MCF 10A (cell line): ENCODE data around the gene DNAH2. TPM values are rescaled to one million over a fixed set of nuclear protein-coding genes. Genes with fewer than 3 reads are reported as not detected.
A peak's percentile ranks its signal among the peaks of the same experiment; 100 is the strongest.

Experiments used
- BruUV-seq: library from RNA; stranded (reverse); fragments of 400-500 nt; replicated peaks from 2 replicates; lab custom pipeline; 2021; lab: Mats Ljungman, UMichigan
- CTCF ChIA-PET: fragments of 300-600 bp; sonication (Branson Sonifier 250); formaldehyde crosslinking; extraction: SDS; loops from one replicate; lab custom pipeline; 2021; ENCODE audit warnings: antibody characterized with exemption, inconsistent platforms; lab: Yijun Ruan, JAX
- POLR2A ChIA-PET: fragments of 300-600, 350-650 bp; sonication (Branson Sonifier 250); formaldehyde crosslinking; extraction: SDS; loops from one replicate; lab custom pipeline; 2020; ENCODE audit warnings: antibody characterized with exemption, inconsistent platforms; lab: Yijun Ruan, JAX
- DNase-seq: peaks from one replicate; pipeline ENCODE4 v3.0.0-alpha.2; 2018; ENCODE audit not compliant: unreplicated experiment
- H3K27ac Mint-ChIP-seq: one replicate; pipeline ENCODE4 v1.8.0; 2022; ENCODE audit warnings: mild to moderate bottlenecking, low read depth, mixed read lengths; ENCODE audit not compliant: unreplicated experiment
- H3K27me3 Mint-ChIP-seq: one replicate; pipeline ENCODE4 v1.8.0; 2022; ENCODE audit warnings: mixed read lengths; ENCODE audit not compliant: insufficient read depth, unreplicated experiment
- H3K36me3 Mint-ChIP-seq: one replicate; pipeline ENCODE4 v1.8.0; 2022; ENCODE audit warnings: mild to moderate bottlenecking, moderate library complexity, mixed read lengths; ENCODE audit not compliant: insufficient read depth, unreplicated experiment
- H3K4me1 Mint-ChIP-seq: one replicate; pipeline ENCODE4 v1.8.0; 2022; ENCODE audit warnings: mixed read lengths; ENCODE audit not compliant: insufficient read depth, unreplicated experiment
- H3K4me3 Mint-ChIP-seq: one replicate; pipeline ENCODE4 v1.8.0; 2022; ENCODE audit warnings: mild to moderate bottlenecking, moderate library complexity, mixed read lengths; ENCODE audit not compliant: unreplicated experiment
- H3K9me3 Mint-ChIP-seq: one replicate; pipeline ENCODE4 v1.8.0; 2022; ENCODE audit warnings: mixed read lengths; ENCODE audit not compliant: unreplicated experiment
- CTCF ChIP-seq: fragments of 200-600 bp; IDR thresholded peaks from one replicate; pipeline ENCODE4 v1.8.0; 2022; ENCODE audit warnings: antibody characterized with exemption, mild to moderate bottlenecking; ENCODE audit not compliant: unreplicated experiment
- intact Hi-C: fragments of 100-400 bp; cut with micrococcal nuclease; formaldehyde crosslinking; loops from 2 replicates; pipeline ENCODE4 v1.14.1; 2022
- total RNA-seq: library from RNA; stranded (reverse); gene quantifications from 2 replicates; pipeline ENCODE4 v1.2.3, GENCODE V29; 2022

DNAH2 gene
- total RNA-seq, 1 experiment from 2014 or later, result 0.12 TPM

- DNase-seq, result peak; percentile 95
- CTCF ChIA-PET, result interaction anchor here (0.7 to 4.2 kb wide), 8 partner anchors 9 to 322 kb away, joined by 3 to 32 read pairs (median 4); partner anchors contain the start of gene NAA38
- Mint-ChIP-seq H3K4me1 (peaks cover 11% of the 10 kb centered on the region), H3K9me3 (no peaks in the 10 kb centered on the region), H3K27ac (no peak overlapping the region), H3K36me3 (no peaks in the 10 kb centered on the region), H3K27me3 (peaks cover 3% of the 10 kb centered on the region), H3K4me3 (no peak overlapping the region)
- BruUV-seq, result no TSS peak
- POLR2A ChIA-PET, result interaction anchor here (0.6 kb wide), 1 partner anchor 92 kb away, joined by 3 read pairs; no protein-coding TSS in a partner anchor
- intact Hi-C loops, result no loop called here
- no peak for TF ChIP-seq CTCF
Measured at GRCh38 chr17:7745748-7746470, 28.4 kb downstream of the DNAH2 start.

GRCh38 chr17:7747635-7748071 lies 30.1 kb downstream of the DNAH2 start:
- TF ChIP-seq CTCF, result no peak
- POLR2A ChIA-PET, result interaction anchor here (1.0 kb wide), 1 partner anchor 31 kb away, joined by 3 read pairs; no protein-coding TSS in a partner anchor
- no TSS peak for BruUV-seq
- intact Hi-C loops, result no loop called here
- DNase-seq, result no peak
- Mint-ChIP-seq H3K9me3 (no peaks in the 10 kb centered on the region), H3K4me1 (peaks cover 11% of the 10 kb centered on the region), H3K36me3 (no peaks in the 10 kb centered on the region), H3K27ac (no peak overlapping the region), H3K27me3 (no peaks in the 10 kb centered on the region), H3K4me3 (no peak overlapping the region)
- CTCF ChIA-PET, result interaction anchor here (0.7 to 1.4 kb wide), 5 partner anchors 34 to 364 kb away, joined by 3 to 5 read pairs (median 3); no protein-coding TSS in a partner anchor

- ChIA-PET CTCF (interaction anchor here (0.6 to 1.4 kb wide), 7 partner anchors 34 to 363 kb away, joined by 3 to 5 read pairs (median 3); no protein-coding TSS in a partner anchor), POLR2A (interaction anchor here (0.6 to 1.0 kb wide), 2 partner anchors 12 to 31 kb away, joined by 3 to 4 read pairs; no protein-coding TSS in a partner anchor)
- TF ChIP-seq CTCF, result no peak
- H3K4me1 Mint-ChIP-seq, result peaks cover 11% of the 10 kb centered on the region
- H3K36me3 Mint-ChIP-seq, result no peaks in the 10 kb centered on the region
- intact Hi-C loops, result no loop called here
- no peak overlapping the region for H3K4me3 Mint-ChIP-seq
- H3K27me3 Mint-ChIP-seq, result no peaks in the 10 kb centered on the region
- no peak overlapping the region for H3K27ac Mint-ChIP-seq
- no peak for DNase-seq
- BruUV-seq, result no TSS peak
- no peaks in the 10 kb centered on the region for H3K9me3 Mint-ChIP-seq
Measured at GRCh38 chr17:7748076-7748775, 30.7 kb downstream of the DNAH2 start.
